ENCODE data around the gene PSMD9. TPM values are rescaled to one million over a fixed set of nuclear protein-coding genes. Genes with fewer than 3 reads are reported as not detected.

Gene PSMD9
- polyA plus RNA-seq, 1 donor from 2014 or later, result 79.3 TPM

DNA sequence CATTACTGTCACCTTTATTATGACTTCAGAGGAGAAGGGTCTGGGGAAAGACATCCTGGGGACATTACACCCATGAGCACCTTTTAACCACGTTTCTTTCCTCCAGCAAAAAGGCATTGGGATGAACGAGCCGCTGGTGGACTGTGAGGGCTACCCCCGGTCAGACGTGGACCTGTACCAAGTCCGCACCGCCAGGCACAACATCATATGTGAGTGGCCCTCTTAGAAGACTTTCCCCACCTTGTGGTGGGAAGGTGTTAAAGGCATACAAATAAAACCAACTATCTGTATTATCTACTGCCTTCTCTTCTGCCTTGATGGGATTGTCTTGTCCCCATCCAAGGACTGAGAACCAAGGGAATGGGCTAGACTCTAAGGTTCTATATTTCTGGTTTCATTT lies 6.0 kb downstream of the PSMD9 start:
- Histone ChIP-seq H3F3A (ENCODE audit: insufficient read depth, low read length, poor library complexity, severe bottlenecking) (no peaks in the 10 kb centered on the region), H3K27me3 (ENCODE audit: insufficient read depth, low read depth, low read length) (no peaks in the 10 kb centered on the region), H4K20me1 (ENCODE audit: insufficient read depth) (no peaks in the 10 kb centered on the region), H3K9me2 (ENCODE audit: insufficient read depth, low read length) (no peaks in the 10 kb centered on the region), H3K4me2 (ENCODE audit: low read length) (no peak overlapping the region), H3K9me3 (ENCODE audit: low read length) (no peaks in the 10 kb centered on the region), H3K9ac (ENCODE audit: low read length) (no peak overlapping the region), H3K36me3 (ENCODE audit: insufficient read depth, low read length) (no peaks in the 10 kb centered on the region), H3K4me3 (ENCODE audit: low read length) (no peak overlapping the region), H3K79me2 (replicated peaks; ENCODE audit: insufficient read depth, low read length) (peaks cover 6% of the 10 kb centered on the region), H2AFZ (ENCODE audit: low read depth, low read length) (no peak overlapping the region), H3K27ac (ENCODE audit: low read length) (no peak overlapping the region)
- TF ChIP-seq RAD21 (conservative IDR thresholded peaks at IDR 0.05), result peak; percentile 31
- no peak for TF ChIP-seq POLR2AphosphoS5 (IDR thresholded peaks at IDR 0.05)
- TF ChIP-seq, protein P1, sequence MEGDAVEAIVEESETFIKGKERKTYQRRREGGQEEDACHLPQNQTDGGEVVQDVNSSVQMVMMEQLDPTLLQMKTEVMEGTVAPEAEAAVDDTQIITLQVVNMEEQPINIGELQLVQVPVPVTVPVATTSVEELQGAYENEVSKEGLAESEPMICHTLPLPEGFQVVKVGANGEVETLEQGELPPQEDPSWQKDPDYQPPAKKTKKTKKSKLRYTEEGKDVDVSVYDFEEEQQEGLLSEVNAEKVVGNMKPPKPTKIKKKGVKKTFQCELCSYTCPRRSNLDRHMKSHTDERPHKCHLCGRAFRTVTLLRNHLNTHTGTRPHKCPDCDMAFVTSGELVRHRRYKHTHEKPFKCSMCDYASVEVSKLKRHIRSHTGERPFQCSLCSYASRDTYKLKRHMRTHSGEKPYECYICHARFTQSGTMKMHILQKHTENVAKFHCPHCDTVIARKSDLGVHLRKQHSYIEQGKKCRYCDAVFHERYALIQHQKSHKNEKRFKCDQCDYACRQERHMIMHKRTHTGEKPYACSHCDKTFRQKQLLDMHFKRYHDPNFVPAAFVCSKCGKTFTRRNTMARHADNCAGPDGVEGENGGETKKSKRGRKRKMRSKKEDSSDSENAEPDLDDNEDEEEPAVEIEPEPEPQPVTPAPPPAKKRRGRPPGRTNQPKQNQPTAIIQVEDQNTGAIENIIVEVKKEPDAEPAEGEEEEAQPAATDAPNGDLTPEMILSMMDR (IDR thresholded peaks at IDR 0.05; ENCODE audit: poor library complexity, severe bottlenecking), result peak; percentile 46
- TF ChIP-seq SMC3 (conservative IDR thresholded peaks at IDR 0.05; ENCODE audit: poor library complexity), result peak; percentile 60
- no peak for TF ChIP-seq MXI1 (conservative IDR thresholded peaks at IDR 0.05; ENCODE audit: poor library complexity, severe bottlenecking)
- TF ChIP-seq TAF1 (IDR thresholded peaks at IDR 0.05; ENCODE audit: low read depth), result no peak
- TF ChIP-seq, protein P2, sequence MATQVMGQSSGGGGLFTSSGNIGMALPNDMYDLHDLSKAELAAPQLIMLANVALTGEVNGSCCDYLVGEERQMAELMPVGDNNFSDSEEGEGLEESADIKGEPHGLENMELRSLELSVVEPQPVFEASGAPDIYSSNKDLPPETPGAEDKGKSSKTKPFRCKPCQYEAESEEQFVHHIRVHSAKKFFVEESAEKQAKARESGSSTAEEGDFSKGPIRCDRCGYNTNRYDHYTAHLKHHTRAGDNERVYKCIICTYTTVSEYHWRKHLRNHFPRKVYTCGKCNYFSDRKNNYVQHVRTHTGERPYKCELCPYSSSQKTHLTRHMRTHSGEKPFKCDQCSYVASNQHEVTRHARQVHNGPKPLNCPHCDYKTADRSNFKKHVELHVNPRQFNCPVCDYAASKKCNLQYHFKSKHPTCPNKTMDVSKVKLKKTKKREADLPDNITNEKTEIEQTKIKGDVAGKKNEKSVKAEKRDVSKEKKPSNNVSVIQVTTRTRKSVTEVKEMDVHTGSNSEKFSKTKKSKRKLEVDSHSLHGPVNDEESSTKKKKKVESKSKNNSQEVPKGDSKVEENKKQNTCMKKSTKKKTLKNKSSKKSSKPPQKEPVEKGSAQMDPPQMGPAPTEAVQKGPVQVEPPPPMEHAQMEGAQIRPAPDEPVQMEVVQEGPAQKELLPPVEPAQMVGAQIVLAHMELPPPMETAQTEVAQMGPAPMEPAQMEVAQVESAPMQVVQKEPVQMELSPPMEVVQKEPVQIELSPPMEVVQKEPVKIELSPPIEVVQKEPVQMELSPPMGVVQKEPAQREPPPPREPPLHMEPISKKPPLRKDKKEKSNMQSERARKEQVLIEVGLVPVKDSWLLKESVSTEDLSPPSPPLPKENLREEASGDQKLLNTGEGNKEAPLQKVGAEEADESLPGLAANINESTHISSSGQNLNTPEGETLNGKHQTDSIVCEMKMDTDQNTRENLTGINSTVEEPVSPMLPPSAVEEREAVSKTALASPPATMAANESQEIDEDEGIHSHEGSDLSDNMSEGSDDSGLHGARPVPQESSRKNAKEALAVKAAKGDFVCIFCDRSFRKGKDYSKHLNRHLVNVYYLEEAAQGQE (IDR thresholded peaks at IDR 0.05; ENCODE audit: borderline replicate concordance), result no peak
- no peak for TF ChIP-seq EZH2 (IDR thresholded peaks at IDR 0.05; ENCODE audit: borderline replicate concordance, insufficient read depth, low read length, poor library complexity, severe bottlenecking)
- TF ChIP-seq EP300 (conservative IDR thresholded peaks at IDR 0.05; ENCODE audit: poor library complexity, severe bottlenecking), result no peak

DNA sequence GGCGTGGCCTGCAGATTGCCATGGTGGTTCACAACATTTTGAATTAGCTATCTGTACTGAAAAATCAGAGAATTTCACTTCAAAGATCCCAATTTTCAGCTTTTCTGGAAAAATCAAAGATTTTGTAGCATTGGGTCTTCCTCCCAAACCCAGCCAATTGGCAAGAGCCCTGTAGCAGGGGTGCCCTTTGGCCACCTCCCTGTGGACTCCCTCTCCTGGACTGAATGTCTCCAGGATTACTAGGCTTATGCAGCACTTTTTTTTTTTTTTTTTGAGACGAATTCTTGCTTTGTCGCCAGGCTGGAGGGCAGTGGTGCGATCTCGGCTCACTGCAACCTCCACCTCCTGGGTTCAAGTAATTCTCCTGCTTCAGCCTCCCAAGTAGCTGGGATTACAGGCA lies 9.7 kb downstream of the PSMD9 start:
- Histone ChIP-seq H3K9me3 (ENCODE audit: low read length) (no peaks in the 10 kb centered on the region), H3F3A (ENCODE audit: insufficient read depth, low read length, poor library complexity, severe bottlenecking) (no peaks in the 10 kb centered on the region), H3K27ac (ENCODE audit: low read length) (no peak overlapping the region), H3K79me2 (replicated peaks; ENCODE audit: insufficient read depth, low read length) (no peaks in the 10 kb centered on the region), H3K27me3 (ENCODE audit: insufficient read depth, low read depth, low read length) (no peaks in the 10 kb centered on the region), H4K20me1 (ENCODE audit: insufficient read depth) (no peaks in the 10 kb centered on the region), H3K9ac (ENCODE audit: low read length) (no peak overlapping the region), H3K36me3 (ENCODE audit: insufficient read depth, low read length) (peaks cover 6% of the 10 kb centered on the region), H3K9me2 (ENCODE audit: insufficient read depth, low read length) (no peaks in the 10 kb centered on the region), H3K4me3 (ENCODE audit: low read length) (no peak overlapping the region), H3K4me2 (ENCODE audit: low read length) (no peak overlapping the region), H2AFZ (ENCODE audit: low read depth, low read length) (no peak overlapping the region)
- TF ChIP-seq RAD21 (conservative IDR thresholded peaks at IDR 0.05), result no peak
- no peak for TF ChIP-seq MXI1 (conservative IDR thresholded peaks at IDR 0.05; ENCODE audit: poor library complexity, severe bottlenecking)
- no peak for TF ChIP-seq TAF1 (IDR thresholded peaks at IDR 0.05; ENCODE audit: low read depth)
- TF ChIP-seq EZH2 (IDR thresholded peaks at IDR 0.05; ENCODE audit: borderline replicate concordance, insufficient read depth, low read length, poor library complexity, severe bottlenecking), result no peak
- TF ChIP-seq SMC3 (conservative IDR thresholded peaks at IDR 0.05; ENCODE audit: poor library complexity), result no peak
- TF ChIP-seq, protein P2 (IDR thresholded peaks at IDR 0.05; ENCODE audit: borderline replicate concordance), result no peak
- TF ChIP-seq, protein P1 (IDR thresholded peaks at IDR 0.05; ENCODE audit: poor library complexity, severe bottlenecking), result no peak
- TF ChIP-seq EP300 (conservative IDR thresholded peaks at IDR 0.05; ENCODE audit: poor library complexity, severe bottlenecking), result no peak
- no peak for TF ChIP-seq POLR2AphosphoS5 (IDR thresholded peaks at IDR 0.05)
